ENCODE measurements around the gene TECPR2.
"Not testable (repeated sequence)": the region's sequence is repeated elsewhere in the genome, so short reads cannot be mapped to it uniquely, and the experiment has no call there.

TECPR2 gene

GRCh38 chr14:102333390-102333789, 29.4 kb upstream of the TECPR2 start:
- DNase-seq (ENCODE audit: low read depth): no peak

- DNase-seq (ENCODE audit: low read depth): no peak
Observed at GRCh38 chr14:102333795-102334705, 28.7 kb upstream of the TECPR2 start.

GRCh38 chr14:102335163-102335562, 27.6 kb upstream of the TECPR2 start:
- no peak for DNase-seq (ENCODE audit: low read depth)

- no peak for DNase-seq (ENCODE audit: low read depth)
Observed at GRCh38 chr14:102338724-102339123, 24.0 kb upstream of the TECPR2 start.

DNA sequence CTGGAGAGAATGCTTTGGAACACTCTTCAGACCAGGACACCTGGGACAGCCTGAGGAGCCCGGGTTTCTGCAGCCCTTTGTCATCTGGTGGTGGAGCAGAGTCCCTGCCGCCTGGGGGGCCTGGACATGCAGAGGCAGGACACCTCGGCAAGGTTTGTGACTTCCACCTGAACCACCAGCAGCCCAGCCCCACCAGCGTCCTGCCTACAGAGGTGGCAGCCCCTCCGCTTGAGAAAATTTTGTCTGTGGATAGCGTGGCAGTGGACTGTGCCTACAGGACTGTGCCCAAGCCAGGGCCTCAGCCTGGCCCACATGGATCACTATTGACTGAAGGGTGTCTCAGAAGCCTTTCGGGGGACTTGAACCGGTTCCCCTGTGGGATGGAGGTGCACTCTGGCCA, 21.2 kb upstream of the TECPR2 start:
- DNase-seq (ENCODE audit: low read depth): no peak

DNA sequence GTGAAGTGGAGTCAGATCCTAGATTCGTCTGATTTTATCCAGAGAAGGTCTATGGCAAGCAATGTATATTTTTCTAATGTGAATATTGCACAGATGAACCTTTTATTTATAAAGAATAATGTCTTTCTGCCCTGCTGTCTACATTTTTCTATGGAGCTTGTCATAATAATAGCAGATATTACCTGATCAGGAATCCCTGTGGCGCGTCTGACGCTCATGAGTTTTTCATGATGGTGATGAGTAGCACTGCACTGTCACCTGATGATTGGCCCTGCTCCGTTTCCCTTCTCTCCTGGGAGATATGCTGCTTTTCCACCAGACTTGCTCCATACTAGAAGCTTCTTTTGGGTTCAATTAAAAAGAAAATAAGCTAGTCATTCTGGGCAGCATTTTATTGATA, 20.5 kb upstream of the TECPR2 start:
- DNase-seq (ENCODE audit: low read depth): no peak

DNA sequence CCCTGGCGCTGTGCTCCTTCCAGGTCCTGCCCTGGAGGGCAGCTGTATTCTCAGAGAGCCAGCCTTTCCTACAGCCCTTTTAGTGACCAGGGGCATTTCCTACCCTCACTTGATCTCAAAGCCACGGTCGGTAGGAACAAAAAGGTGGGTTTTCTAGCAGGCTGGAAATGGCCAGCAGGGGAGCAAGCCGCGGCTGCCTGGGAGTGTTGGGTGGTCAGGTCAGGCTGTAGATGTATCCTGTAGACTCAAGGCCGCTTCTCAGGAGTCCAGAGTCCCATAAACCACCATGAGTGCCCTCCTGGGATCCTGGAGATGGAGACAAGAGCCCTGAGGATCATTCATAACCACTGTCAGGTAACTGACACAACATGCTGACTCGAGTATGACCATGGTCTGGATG, 18.7 kb upstream of the TECPR2 start:
- DNase-seq (ENCODE audit: low read depth): no peak

GRCh38 chr14:102344485-102344884, 18.3 kb upstream of the TECPR2 start:
- DNase-seq (ENCODE audit: low read depth): no peak

- DNase-seq (ENCODE audit: low read depth): no peak
Observed at GRCh38 chr14:102345232-102345631, 17.5 kb upstream of the TECPR2 start.

DNA sequence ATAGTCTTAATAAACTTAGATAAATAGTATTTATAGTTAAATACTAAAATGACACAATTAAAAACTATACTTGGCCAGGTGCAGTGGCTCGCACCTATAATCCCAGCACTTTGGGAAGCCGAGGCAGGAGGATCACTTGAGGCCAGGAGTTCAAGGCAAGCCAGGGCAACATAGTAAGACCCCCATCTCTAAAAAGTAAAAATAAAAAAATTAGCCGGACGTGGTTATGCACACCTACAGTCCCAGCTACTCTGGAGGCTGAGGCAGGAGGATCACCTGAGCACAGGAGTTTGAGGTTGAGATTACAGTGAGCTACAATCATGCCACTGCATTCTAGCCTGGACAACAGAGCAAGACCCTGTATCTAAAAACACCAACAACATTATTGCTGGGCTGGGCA, 16.1 kb upstream of the TECPR2 start:
- no peak for DNase-seq (ENCODE audit: low read depth)

DNA sequence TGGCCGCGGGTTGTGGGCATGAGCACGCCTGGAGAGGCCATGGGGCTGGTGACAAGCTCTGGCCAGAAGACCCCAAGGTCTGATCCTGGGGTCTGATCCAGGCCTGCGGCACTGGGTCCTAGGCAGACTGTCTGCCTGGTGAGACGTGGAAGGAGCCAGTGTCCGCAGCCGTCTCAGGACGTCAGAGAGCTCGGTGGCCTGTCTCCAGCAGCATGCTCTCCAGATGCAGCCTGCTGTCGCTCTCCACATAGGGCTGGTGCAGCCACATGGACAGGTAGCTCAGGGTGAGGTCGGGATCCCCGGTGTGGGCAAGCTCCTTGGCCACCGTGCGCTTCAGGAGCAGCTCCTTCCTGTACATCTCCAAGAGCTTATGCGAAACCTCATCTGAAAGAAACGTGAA, 14.4 kb upstream of the TECPR2 start:
- no peak for DNase-seq (ENCODE audit: low read depth)

DNA sequence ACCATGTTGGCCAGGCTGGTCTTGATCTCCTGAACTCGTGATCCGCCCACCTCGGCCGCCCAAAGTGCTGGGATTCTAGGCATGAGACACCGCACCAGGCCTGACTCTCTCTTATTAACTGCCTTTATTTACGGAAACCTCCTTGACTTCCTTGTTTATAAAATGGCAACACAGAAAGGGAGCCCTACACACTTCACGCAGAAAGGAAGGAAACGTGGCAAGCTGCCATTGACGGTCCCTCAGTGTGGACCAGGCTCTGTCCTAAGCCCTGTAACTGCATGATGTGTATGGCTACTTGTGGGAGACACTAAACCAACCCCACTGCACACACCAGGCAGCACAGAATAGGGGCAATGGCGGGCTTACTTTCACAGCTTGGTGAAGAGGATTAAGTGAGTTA, 11.7 kb upstream of the TECPR2 start:
- DNase-seq (ENCODE audit: low read depth): no peak

DNA sequence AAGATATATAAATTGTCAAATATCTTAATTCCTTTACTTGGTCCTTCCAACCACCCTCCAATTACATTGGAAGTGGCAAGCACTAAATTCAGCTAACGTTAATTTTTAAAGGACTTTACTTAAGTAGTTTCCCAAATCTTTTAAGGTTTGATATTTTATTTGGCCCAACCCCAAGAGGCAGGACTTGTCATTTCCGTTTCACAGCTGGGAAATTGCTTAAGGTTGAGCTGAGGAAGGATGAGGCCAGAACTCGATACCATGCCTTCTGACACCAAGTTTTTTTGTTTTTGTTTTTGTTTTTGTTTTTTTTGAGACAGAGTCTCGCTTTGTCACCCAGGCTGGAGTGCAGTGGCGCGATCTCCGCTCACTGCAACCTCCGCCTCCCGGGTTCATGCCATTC, 11.1 kb upstream of the TECPR2 start:
- not testable (repeated sequence) for DNase-seq (ENCODE audit: low read depth)

DNA sequence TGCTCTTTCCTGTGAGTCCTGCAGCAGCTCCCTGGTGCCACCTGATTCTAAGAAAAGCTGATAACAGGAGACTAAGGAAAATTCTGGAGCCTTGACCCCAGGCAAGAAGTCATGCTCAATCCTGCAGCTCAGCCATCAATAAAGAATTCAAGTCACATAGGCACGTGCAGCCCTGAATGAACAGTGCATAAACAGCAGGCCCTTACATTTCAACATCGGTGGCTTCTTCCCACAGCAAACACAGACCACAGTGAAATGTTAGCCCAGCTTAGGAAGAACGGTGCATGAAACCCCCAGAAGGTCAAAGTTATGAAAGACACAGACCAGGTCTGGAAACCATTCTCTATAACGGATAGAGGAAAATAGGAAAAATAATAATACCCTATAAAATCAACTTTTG, 10.5 kb upstream of the TECPR2 start:
- no peak for DNase-seq (ENCODE audit: low read depth)

DNA sequence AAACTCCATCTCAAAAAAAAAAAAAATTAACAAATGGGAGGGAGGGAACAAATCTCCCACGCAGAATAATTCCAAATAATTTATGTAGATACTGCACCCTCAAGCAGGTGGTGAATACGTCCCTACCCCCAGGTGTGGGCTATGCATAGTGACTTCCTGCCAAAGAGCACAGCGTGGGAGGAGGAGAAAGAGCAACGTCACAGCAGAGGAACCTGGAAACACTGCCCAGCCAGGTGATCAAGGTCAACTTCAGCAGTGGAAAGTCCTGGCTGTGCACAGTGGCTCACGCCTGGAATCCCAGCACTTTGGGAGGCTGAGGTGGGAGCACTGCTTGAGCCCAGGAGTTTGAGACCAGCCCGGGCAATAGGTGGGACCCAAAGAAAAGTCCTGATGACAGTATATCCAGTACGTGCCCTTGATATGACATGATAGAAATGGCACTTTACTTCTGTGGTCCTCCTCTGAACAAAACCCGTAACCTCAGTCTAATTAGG, 9.6 kb upstream of the TECPR2 start:
- no peak for DNase-seq (ENCODE audit: low read depth)

- no peak for DNase-seq (ENCODE audit: low read depth)
Observed at GRCh38 chr14:102356280-102356679, 6.5 kb upstream of the TECPR2 start.

DNA sequence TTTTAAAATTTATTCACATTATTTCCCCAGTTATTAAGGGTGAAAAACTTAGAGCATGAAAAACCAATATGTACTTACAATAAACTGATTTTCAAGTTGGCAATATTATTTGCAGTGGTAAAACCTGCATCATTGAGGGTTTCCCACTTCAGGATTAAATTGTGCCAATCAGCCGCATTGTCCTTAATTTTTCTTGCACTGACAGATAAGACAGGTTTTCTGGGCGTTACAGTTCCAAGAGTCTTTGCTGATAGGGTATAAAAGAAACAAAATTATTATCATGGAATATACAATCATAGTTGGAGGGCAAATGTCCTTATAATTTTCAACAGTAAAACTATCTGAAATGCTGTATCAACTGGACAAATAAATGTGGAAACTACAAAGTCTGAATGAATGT, 3.4 kb upstream of the TECPR2 start:
- no peak for DNase-seq (ENCODE audit: low read depth)

DNA sequence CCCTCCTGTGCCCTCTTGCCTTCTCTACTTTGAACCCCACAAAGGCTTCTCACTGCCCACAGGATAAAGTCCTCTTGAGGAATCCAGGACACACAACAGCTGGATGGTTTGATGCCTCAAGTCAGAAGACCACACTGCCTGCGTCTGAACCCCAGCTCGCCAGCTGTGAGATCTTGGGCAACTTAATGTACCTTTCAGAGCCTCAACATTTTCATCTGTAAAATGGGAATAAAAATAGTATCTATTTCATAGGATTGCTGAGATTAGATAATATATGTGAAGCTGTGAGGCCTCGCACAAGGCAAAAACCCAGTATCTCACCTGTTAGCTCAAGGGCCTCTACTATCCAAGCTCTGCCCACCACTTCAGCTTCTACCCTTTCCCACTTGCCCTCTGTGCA, 2.4 kb upstream of the TECPR2 start:
- no peak for DNase-seq (ENCODE audit: low read depth)

GRCh38 chr14:102362084-102362483, 657 bp upstream of the TECPR2 start:
- no peak for DNase-seq (ENCODE audit: low read depth)

DNA sequence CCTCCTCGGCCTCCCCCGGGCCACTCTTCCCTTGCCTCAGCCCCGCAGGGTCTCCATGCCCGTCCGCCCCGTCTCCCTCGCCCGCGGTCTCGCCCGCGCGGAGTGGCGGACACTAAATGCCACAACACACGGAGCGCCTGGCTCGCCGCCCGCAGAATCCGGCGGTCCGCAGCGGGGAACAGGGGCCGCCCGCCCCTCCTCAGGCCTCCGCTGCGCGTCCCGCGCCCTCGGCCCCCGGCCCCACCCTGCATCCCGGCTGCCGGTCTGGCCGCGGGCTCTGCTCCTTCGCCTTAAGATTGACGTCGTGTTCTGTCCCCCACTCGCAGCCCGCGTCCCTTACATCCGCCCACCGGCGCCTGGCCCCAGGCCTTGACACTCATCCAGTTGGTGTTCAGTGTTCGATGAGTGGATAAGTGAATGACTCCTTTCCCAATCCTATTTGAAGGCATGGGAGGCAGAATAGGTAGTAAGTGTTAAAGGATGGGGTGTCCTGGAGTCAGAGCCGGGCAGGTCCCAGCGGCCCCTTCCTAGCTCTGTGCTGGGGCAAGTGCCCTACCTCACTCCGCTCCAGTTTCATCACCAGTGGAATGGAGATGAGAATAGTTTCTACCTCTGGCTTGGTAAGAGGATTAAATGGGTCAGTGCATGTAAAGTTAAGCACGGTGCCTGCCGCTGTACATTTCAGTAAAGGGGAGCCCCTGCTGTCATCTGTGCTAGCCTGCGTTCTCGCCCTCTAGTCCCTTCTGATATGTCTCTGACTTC, 622 bp downstream of the TECPR2 start:
- peak; percentile 7 for DNase-seq (ENCODE audit: low read depth)

DNA sequence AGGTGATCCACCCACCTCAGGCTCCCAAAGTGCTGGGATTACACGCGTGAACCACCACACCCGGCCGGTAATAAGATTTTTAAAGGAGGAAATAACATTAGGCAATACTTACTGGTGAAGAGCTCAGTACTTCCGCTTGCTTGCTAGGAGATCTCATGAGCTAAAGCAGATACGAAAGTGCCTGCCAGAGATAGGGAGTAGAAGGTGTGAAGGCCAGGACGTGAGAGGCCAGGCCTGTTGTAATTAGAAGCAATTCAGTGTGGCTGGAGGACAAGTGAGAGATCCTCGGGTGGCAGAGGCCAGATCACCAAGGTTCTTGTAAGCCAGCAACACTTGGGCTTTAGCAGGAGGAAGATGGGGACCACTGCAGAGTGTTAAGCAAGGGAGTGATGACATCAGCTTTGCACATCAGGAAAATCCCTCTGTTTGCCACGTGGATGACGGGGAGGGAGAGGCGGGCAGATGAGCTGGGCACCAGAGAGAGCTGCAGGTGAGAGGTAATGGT, 7.6 kb downstream of the TECPR2 start:
- no peak for DNase-seq (ENCODE audit: low read depth)

GRCh38 chr14:102371361-102371760, 8.6 kb downstream of the TECPR2 start:
- no peak for DNase-seq (ENCODE audit: low read depth)

GRCh38 chr14:102373110-102373509, 10.4 kb downstream of the TECPR2 start:
- no peak for DNase-seq (ENCODE audit: low read depth)

Data from activated T-cell treated with anti-CD3 and anti-CD28 coated beads for 1 hour (primary cell).